GM12878 (cell line): ENCODE results near the gene HOXB6. TPM values are rescaled to one million over a fixed set of nuclear protein-coding genes. Genes with fewer than 3 reads are reported as not detected.
A peak's percentile ranks its signal among the peaks of the same experiment; 100 is the strongest.

Experiments used
- ATAC-seq: fragments of 200-7000 bp; cut with Tn5 transposase; 3 replicates; pipeline ENCODE4 v1.9.1; 2020; ENCODE audit warnings: mild to moderate bottlenecking, moderate library complexity
- BruUV-seq: library from RNA; stranded (reverse); fragments of 400-500 nt; replicated peaks from 2 replicates; lab custom pipeline; 2021; lab: Mats Ljungman, UMichigan
- CTCF ChIA-PET: fragments of 300-600 bp; sonication (Branson Sonifier 250); formaldehyde crosslinking; extraction: SDS; loops from one replicate; lab custom pipeline; 2021; ENCODE audit warnings: inconsistent platforms; lab: Yijun Ruan, JAX
- POLR2A ChIA-PET: fragments of 350-600 bp; formaldehyde crosslinking; extraction: SDS; loops from one replicate; lab custom pipeline; 2021; ENCODE audit warnings: inconsistent platforms; lab: Charles Lee
- RAD21 ChIA-PET: fragments of 300-600 bp; sonication (Branson Sonifier 250); formaldehyde crosslinking; loops from one replicate; lab custom pipeline; 2023; ENCODE audit warnings: antibody characterized with exemption; ENCODE audit not compliant: unreplicated experiment; lab: Charles Lee
- SMC1A ChIA-PET: fragments of 300-600 bp; sonication (Branson Sonifier 250); formaldehyde crosslinking; loops from one replicate; lab custom pipeline; 2023; ENCODE audit not compliant: unreplicated experiment, uncharacterized antibody; lab: Charles Lee
- DNase-seq: peaks from one replicate; pipeline ENCODE4 v3.0.0-alpha.2; 2011; ENCODE audit warnings: low read depth, low spot score
- FAIRE-seq: peaks from 3 replicates; lab custom pipeline; 2011; peaks lifted over from hg19 to GRCh38; lab: Jason Lieb, UNC
- H2AFZ ChIP-seq: 2 replicates; pipeline ENCODE4 v1.6.0; 2011; ENCODE audit warnings: low read depth, low read length, control low read depth; ENCODE audit not compliant: control insufficient read depth
- H3K27ac ChIP-seq: 2 replicates; pipeline ENCODE4 v1.5.1; 2011; ENCODE audit warnings: control low read depth; ENCODE audit not compliant: control insufficient read depth, insufficient read depth
- H3K27me3 ChIP-seq, 2 experiments: replicated peaks in 1 of 2; 2 replicates each; pipeline versions ENCODE4 v1.6.0 to v1.6.1; 2011; ENCODE audit warnings: low read length in 1 of 2; ENCODE audit not compliant: control insufficient read depth in 2 of 2, insufficient read depth in 2 of 2
- H3K36me3 ChIP-seq, 2 experiments: 2 replicates each; pipeline ENCODE4 v1.5.1; 2011; ENCODE audit warnings: low read length in 1 of 2; ENCODE audit not compliant: control insufficient read depth in 2 of 2, insufficient read depth in 2 of 2
- H3K4me1 ChIP-seq: 2 replicates; pipeline ENCODE4 v1.6.1; 2011; ENCODE audit warnings: mild to moderate bottlenecking, low read length, moderate library complexity, mixed read lengths; ENCODE audit not compliant: control insufficient read depth, insufficient read depth
- H3K4me2 ChIP-seq: 2 replicates; pipeline ENCODE4 v1.6.0; 2011; ENCODE audit warnings: control low read depth; ENCODE audit not compliant: control insufficient read depth, insufficient read depth
- H3K4me3 ChIP-seq: fragments of 200-600 bp; sonication (generic); 2 replicates; pipeline ENCODE4 v1.5.1; 2016
- H3K79me2 ChIP-seq: 2 replicates; pipeline ENCODE4 v1.6.0; 2011; ENCODE audit warnings: low read length; ENCODE audit not compliant: control insufficient read depth, insufficient read depth
- H3K9ac ChIP-seq: 2 replicates; pipeline ENCODE4 v1.8.0; 2011; ENCODE audit warnings: low read length, control low read depth, mixed read lengths; ENCODE audit not compliant: control insufficient read depth, insufficient read depth
- H3K9me3 ChIP-seq: replicated peaks from 3 replicates; pipeline ENCODE4 v1.5.1; 2011; ENCODE audit warnings: mild to moderate bottlenecking, low read length; ENCODE audit not compliant: control insufficient read depth, insufficient read depth
- H4K20me1 ChIP-seq: 2 replicates; pipeline ENCODE4 v1.6.0; 2011; ENCODE audit not compliant: control insufficient read depth, insufficient read depth
- CUX1 ChIP-seq: IDR thresholded peaks from 2 replicates; pipeline ENCODE4 v1.6.1; 2012; ENCODE audit warnings: improper control_type of control experiment, low read depth, low read length; ENCODE audit not compliant: insufficient replicate concordance
- NFYA ChIP-seq: IDR thresholded peaks from 2 replicates; pipeline ENCODE4 v1.6.1; 2011; ENCODE audit warnings: low read depth, mild to moderate bottlenecking, low read length, improper control_type of control experiment, borderline replicate concordance
- PKNOX1 ChIP-seq: fragments of 450-650 bp; IDR thresholded peaks from 2 replicates; pipeline ENCODE4 v1.6.1; 2016; ENCODE audit warnings: mild to moderate bottlenecking
- POLR2A ChIP-seq: IDR thresholded peaks from 2 replicates; pipeline ENCODE4 v1.6.1; 2011; ENCODE audit warnings: low read depth, mild to moderate bottlenecking, low read length
- SREBF2 ChIP-seq: IDR thresholded peaks from 2 replicates; pipeline ENCODE4 v1.6.1; 2012; ENCODE audit warnings: mild to moderate bottlenecking, low read length
- ZNF687 ChIP-seq: fragments of 450-650 bp; IDR thresholded peaks from 2 replicates; pipeline ENCODE4 v1.6.1; 2017; ENCODE audit warnings: mild to moderate bottlenecking, moderate library complexity
- WGBS: methylation state at CpG from one replicate; pipeline ENCODE4 v1.1.6; 2016; ENCODE audit warnings: low lambda C conversion rate; ENCODE audit not compliant: insufficient replicate concordance, insufficient coverage; ENCODE audit errors: missing lambda C conversion rate; 5-methylcytosine and 5-hydroxymethylcytosine counted together
- in situ Hi-C: fragments of 300-500 bp; cut with MboI; formaldehyde crosslinking; loops from 9 replicates; pipeline ENCODE4 v1.14.3; 2018; ENCODE audit warnings: mixed read lengths
- intact Hi-C: fragments of 100-400 bp; cut with micrococcal nuclease; formaldehyde crosslinking; loops from one replicate; pipeline ENCODE4 v1.14.2; 2022; ENCODE audit not compliant: unreplicated experiment
- polyA plus RNA-seq, 11 experiments: library from polyadenylated mRNA; depleted of rRNA in 4 of 11; unstranded in 6 of 11; stranded (reverse) in 5 of 11; fragments of >200 nt; fragmentation: Nextera tagmentation in 4 of 11; fragmentation: Illumina TruSeq in 1 of 11; extraction: Ambion mirVana in 4 of 11; extraction: Trizol in 1 of 11; gene quantifications; 1 replicate in 1 of 11; 2 replicates in 10 of 11; pipeline versions ENCODE4 v1.2.1 to v1.2.3, GENCODE V29; 2011 to 2016; ENCODE audit warnings: inconsistent platforms in 2 of 11, missing spikeins in 2 of 11, low read depth in 1 of 11
- total RNA-seq, 4 experiments: library from RNA; depleted of rRNA in 3 of 4; stranded (reverse); fragments of >200 nt in 3 of 4; fragmentation: Illumina TruSeq in 1 of 4; extraction: Trizol in 1 of 4; gene quantifications; 2 replicates each; pipeline versions ENCODE4 v1.2.1 to v1.2.3, GENCODE V29; 2013 to 2021

HOXB6 gene
- total and polyA plus RNA-seq, 10 of the 15 experiments (the other 5 are each of a cell fraction or from before 2014, with no cell fraction given) = 0.04 to 0.51 (median 0.09) TPM; not detected in 2

- TF ChIP-seq PKNOX1 = no peak
- TF ChIP-seq POLR2A = no peak
- TF ChIP-seq ZNF687 = no peak
- no peak for TF ChIP-seq SREBF2
These were observed 37.5 kb upstream of the HOXB6 start (continued) for GRCh38 chr17:48642059-48642842.

GRCh38 chr17:48641541-48642058 lies 36.8 kb upstream of the HOXB6 start:
- CTCF ChIA-PET = interaction anchor here (1.4 kb wide), 1 partner anchor 237 kb away, joined by 4 read pairs; no protein-coding TSS in a partner anchor
- BruUV-seq = no TSS peak
- no peak for DNase-seq
- TF ChIP-seq CUX1 (no peak), NFYA (no peak), PKNOX1 (no peak)

More at GRCh38 chr17:48641541-48642058, 36.8 kb upstream of the HOXB6 start:
- ChIA-PET SMC1A (no interaction called here), POLR2A (no interaction called here), RAD21 (no interaction called here)
- H3K4me3 ChIP-seq = no peak overlapping the region
- H3K9me3 ChIP-seq = no peaks in the 10 kb centered on the region
- WGBS = 22% methylated on average over 29 of the region's 29 CpGs
- no peaks in the 10 kb centered on the region for H3K4me1 ChIP-seq
- H3K4me2 ChIP-seq = no peak overlapping the region
- peaks cover 10 to 19% of the 10 kb centered on the region in 2 experiments for H3K27me3 ChIP-seq
- H4K20me1 ChIP-seq = no peaks in the 10 kb centered on the region
- H3K27ac ChIP-seq = no peak overlapping the region
- ATAC-seq (peak; percentile 13; the same call in 2 of the 3 replicates), FAIRE-seq (no peak)
- H2AFZ ChIP-seq = no peak overlapping the region
- in situ Hi-C loops (no loop called here), intact Hi-C loops (no loop called here)
- no peaks in the 10 kb centered on the region for H3K36me3 ChIP-seq
- H3K9ac ChIP-seq = no peak overlapping the region
- no peaks in the 10 kb centered on the region for H3K79me2 ChIP-seq
